DND-41 (cell line): ENCODE data around the gene PLSCR3.

Experiments
- ATAC-seq: fragments of 200-7000 bp; cut with Tn5 transposase; 3 replicates; pipeline ENCODE4 v1.9.1; 2021; ENCODE audit warnings: low read depth; ENCODE audit not compliant: insufficient read depth
- DNase-seq: peaks from one replicate; pipeline ENCODE4 v3.0.0-alpha.2; 2020
- H2AFZ ChIP-seq: 2 replicates; pipeline ENCODE4 v1.6.0; 2012; ENCODE audit warnings: low read depth, low read length
- H3K27ac ChIP-seq: 2 replicates; pipeline ENCODE4 v1.5.1; 2012; ENCODE audit warnings: low read length, inconsistent platforms
- H3K27me3 ChIP-seq: fragments of 200-600 bp; sonication (generic); 2 replicates; pipeline ENCODE4 v1.6.0; 2012; ENCODE audit warnings: low read length, mild to moderate bottlenecking, inconsistent platforms; ENCODE audit not compliant: insufficient read depth, poor library complexity
- H3K36me3 ChIP-seq: 2 replicates; pipeline ENCODE4 v1.5.1; 2012; ENCODE audit warnings: low read length, inconsistent platforms; ENCODE audit not compliant: insufficient read depth
- H3K4me1 ChIP-seq: 2 replicates; pipeline ENCODE4 v1.5.1; 2012; ENCODE audit warnings: mild to moderate bottlenecking, low read length; ENCODE audit not compliant: insufficient read depth
- H3K4me2 ChIP-seq: 2 replicates; pipeline ENCODE4 v1.6.0; 2012; ENCODE audit warnings: mild to moderate bottlenecking, moderate library complexity, low read length, inconsistent platforms; ENCODE audit not compliant: insufficient read depth
- H3K4me3 ChIP-seq, 2 experiments: fragments of 200-600 bp in 1 of 2; shearing (Covaris generic) in 1 of 2; 2 replicates each; pipeline ENCODE4 v1.5.1; 2012 to 2016; ENCODE audit warnings: inconsistent platforms in 2 of 2, low read length in 2 of 2, mild to moderate bottlenecking in 2 of 2, low read depth in 1 of 2, moderate library complexity in 1 of 2
- H3K79me2 ChIP-seq: 2 replicates; pipeline ENCODE4 v1.6.0; 2012; ENCODE audit warnings: low read length, inconsistent platforms; ENCODE audit not compliant: insufficient read depth
- H3K9ac ChIP-seq: 2 replicates; pipeline ENCODE4 v1.6.0; 2012; ENCODE audit warnings: low read depth, mild to moderate bottlenecking, inconsistent platforms, low read length, moderate library complexity
- H3K9me3 ChIP-seq: 2 replicates; pipeline ENCODE4 v1.5.1; 2012; ENCODE audit warnings: low read length, moderate library complexity, mild to moderate bottlenecking, inconsistent platforms; ENCODE audit not compliant: insufficient read depth, severe bottlenecking
- H4K20me1 ChIP-seq: 2 replicates; pipeline ENCODE4 v1.6.0; 2012; ENCODE audit warnings: low read length; ENCODE audit not compliant: insufficient read depth
- EZH2 ChIP-seq: IDR thresholded peaks from 3 replicates; pipeline ENCODE4 v1.6.1; 2012; ENCODE audit warnings: borderline replicate concordance, low read depth, mild to moderate bottlenecking, moderate library complexity, low read length, inconsistent platforms; ENCODE audit not compliant: severe bottlenecking
- TF ChIP-seq, protein P1 (sequence below): IDR thresholded peaks from 2 replicates; pipeline ENCODE4 v1.5.1; 2012; ENCODE audit warnings: borderline replicate concordance, low read length, moderate library complexity, mild to moderate bottlenecking; ENCODE audit not compliant: poor library complexity, severe bottlenecking; ENCODE audit errors: extremely low read depth

Gene PLSCR3

DNA sequence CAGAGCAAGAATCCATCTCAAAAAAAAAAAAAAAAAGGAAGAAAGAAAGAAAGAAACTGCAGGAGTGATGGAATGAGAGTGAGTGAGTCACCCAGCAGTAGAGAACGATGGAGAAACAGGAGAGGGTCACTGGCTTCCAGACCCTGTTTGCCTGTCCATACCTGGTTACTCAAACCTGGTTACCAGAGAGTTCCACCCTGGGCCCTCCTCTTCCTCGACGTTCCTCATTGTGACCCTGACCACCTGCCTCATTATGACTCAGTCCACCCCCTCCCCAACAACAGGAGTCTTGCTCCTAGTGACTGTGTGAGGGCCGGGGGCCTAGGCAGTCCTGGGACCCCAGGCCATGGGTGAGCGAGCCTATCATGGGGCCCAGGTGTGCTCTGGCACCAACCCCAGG lies 34.2 kb upstream of the PLSCR3 start, which contains the start of gene SPEM3:
TSS of gene SPEM3 (plus strand) at position 301 of the 400 bp plus-strand sequence. CDS start at position 347, 46 bp downstream.
- H3K36me3 ChIP-seq = no peaks in the 10 kb centered on the region
- no peak within 1 kb of the TSS for H2AFZ ChIP-seq
- H3K9ac ChIP-seq = no peak within 1 kb of the TSS
- no peaks in the 10 kb centered on the region for H3K79me2 ChIP-seq
- H3K27ac ChIP-seq = no peak within 1 kb of the TSS
- no peak within 1 kb of the TSS for H3K4me3 ChIP-seq
- H3K9me3 ChIP-seq = no peaks in the 10 kb centered on the region
- ATAC-seq = no peak
- no peak for TF ChIP-seq EZH2
- TF ChIP-seq, protein P1, sequence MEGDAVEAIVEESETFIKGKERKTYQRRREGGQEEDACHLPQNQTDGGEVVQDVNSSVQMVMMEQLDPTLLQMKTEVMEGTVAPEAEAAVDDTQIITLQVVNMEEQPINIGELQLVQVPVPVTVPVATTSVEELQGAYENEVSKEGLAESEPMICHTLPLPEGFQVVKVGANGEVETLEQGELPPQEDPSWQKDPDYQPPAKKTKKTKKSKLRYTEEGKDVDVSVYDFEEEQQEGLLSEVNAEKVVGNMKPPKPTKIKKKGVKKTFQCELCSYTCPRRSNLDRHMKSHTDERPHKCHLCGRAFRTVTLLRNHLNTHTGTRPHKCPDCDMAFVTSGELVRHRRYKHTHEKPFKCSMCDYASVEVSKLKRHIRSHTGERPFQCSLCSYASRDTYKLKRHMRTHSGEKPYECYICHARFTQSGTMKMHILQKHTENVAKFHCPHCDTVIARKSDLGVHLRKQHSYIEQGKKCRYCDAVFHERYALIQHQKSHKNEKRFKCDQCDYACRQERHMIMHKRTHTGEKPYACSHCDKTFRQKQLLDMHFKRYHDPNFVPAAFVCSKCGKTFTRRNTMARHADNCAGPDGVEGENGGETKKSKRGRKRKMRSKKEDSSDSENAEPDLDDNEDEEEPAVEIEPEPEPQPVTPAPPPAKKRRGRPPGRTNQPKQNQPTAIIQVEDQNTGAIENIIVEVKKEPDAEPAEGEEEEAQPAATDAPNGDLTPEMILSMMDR = no peak
- H3K4me2 ChIP-seq = no peak within 1 kb of the TSS
- H4K20me1 ChIP-seq = no peaks in the 10 kb centered on the region; the same call in 1 of the 2 replicates
- no peaks in the 10 kb centered on the region for H3K4me1 ChIP-seq
- H3K27me3 ChIP-seq = no peaks in the 10 kb centered on the region
- DNase-seq = no peak

DNA sequence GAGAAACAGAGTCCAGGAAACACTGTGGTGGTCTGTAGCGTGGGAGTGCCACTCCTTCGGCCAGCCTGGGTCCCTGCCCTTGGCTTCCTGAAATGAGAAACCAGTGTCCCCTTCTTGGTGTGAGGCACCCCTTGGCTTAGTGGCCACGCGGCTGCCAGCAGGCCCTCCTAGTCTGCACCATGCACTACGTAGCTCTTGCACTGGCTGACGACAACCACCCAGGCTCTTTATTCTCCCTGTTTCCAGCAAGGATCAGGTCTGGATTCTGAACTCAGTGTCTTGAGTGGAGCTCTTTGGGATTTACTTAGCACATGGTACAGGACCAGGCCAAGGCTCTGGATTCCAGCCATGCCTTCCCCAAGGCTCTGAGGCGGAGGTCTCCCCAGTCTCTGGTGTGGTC lies 33.2 kb upstream of the PLSCR3 start:
- TF ChIP-seq, protein P1 = no peak
- ATAC-seq = no peak
- no peak overlapping the region for H2AFZ ChIP-seq
- H3K36me3 ChIP-seq = no peaks in the 10 kb centered on the region
- H3K4me2 ChIP-seq = no peak overlapping the region
- no peaks in the 10 kb centered on the region for H3K9me3 ChIP-seq
- no peak for DNase-seq
- H3K27ac ChIP-seq = no peak overlapping the region
- H3K4me3 ChIP-seq = no peak overlapping the region
- no peaks in the 10 kb centered on the region for H3K4me1 ChIP-seq
- no peaks in the 10 kb centered on the region for H3K27me3 ChIP-seq
- H4K20me1 ChIP-seq = no peaks in the 10 kb centered on the region; the same call in 1 of the 2 replicates
- H3K9ac ChIP-seq = no peak overlapping the region
- no peaks in the 10 kb centered on the region for H3K79me2 ChIP-seq

DNA sequence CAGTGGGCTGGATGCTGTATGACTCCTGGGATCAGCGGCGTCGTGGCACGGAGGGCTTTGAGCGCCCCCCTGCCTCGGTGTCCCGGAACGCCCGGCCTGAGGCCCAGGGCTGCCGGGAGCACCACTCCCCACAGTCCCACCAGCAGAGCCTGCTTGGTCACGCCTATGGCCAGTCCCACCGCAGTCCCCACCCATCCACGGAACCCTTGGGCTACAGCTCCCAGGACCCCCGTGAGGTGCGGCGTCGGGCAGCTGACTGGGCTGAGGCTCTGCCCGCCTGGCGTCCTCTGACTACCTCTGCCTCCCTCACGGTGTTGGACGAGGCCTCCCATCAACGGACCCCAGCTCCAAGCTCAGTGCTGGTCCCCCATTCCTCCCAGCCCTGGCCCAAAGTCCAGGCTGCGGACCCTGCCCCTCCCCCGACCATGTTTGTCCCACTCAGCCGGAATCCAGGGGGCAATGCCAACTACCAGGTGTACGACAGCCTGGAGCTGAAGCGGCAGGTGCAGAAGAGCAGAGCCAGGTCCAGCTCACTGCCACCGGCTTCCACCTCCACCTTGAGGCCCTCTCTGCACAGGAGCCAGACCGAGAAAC lies 32.7 kb upstream of the PLSCR3 start:
- H3K9ac ChIP-seq = no peak overlapping the region
- H3K9me3 ChIP-seq = no peaks in the 10 kb centered on the region
- no peaks in the 10 kb centered on the region for H3K36me3 ChIP-seq
- no peak overlapping the region for H3K4me2 ChIP-seq
- ATAC-seq (no peak), DNase-seq (no peak)
- no peak overlapping the region for H3K4me3 ChIP-seq
- TF ChIP-seq EZH2 = no peak
- TF ChIP-seq, protein P1 = no peak
- H3K79me2 ChIP-seq = no peaks in the 10 kb centered on the region
- H3K27ac ChIP-seq = no peak overlapping the region
- no peaks in the 10 kb centered on the region for H3K4me1 ChIP-seq
- H2AFZ ChIP-seq = no peak overlapping the region
- H3K27me3 ChIP-seq = no peaks in the 10 kb centered on the region
- no peaks in the 10 kb centered on the region; the same call in 1 of the 2 replicates for H4K20me1 ChIP-seq
